ENCODE data around the gene SLC4A1AP.

Gene SLC4A1AP

GRCh38 chr2:27721884-27722485, 58.3 kb downstream of the SLC4A1AP start:
- no peak for DNase-seq

- DNase-seq: peak; percentile 19
These were observed 59.9 kb downstream of the SLC4A1AP start for GRCh38 chr2:27723372-27724144.

DNA sequence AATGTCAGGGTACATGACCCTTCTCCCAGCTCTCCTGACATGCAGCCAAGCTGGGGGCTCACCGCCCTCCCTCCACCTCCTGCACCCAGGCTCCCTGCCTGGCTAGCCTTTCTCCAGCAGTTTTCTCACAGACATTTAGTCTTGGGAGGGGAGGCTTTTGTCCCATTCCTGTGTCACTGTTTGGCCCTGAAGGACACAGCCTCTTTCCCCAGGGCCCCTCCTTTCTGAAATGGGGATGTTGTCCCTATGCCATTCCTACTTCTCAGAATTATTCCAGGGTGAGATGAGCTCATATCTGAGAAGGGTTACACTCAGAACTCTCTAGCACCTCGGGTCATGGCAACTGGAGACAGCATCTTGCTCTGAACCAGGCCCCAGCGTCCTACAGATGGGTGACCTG, 60.5 kb downstream of the SLC4A1AP start:
- no peak for DNase-seq

- no peak for DNase-seq
These were observed 61.4 kb downstream of the SLC4A1AP start for GRCh38 chr2:27724905-27725701.

DNA sequence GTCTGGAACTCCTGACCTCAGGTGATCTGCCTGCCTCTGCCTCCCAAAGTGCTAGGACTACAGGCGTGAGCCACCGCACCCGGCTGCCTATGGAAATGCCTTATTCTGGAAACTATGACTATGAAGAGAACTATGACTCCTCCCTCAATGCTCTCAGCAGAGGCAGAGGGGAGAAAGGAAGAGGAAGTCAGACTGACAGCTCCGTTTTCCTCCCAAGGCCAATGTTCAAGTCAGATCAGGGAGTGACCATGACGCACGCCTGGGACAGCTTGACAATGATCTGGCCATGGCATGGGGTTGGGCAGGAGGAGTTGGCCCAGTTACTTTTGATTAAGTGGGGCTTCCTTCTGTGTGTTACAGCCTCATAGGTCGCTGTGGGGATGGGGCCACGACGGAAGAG, 63.6 kb downstream of the SLC4A1AP start:
- no peak for DNase-seq

DNA sequence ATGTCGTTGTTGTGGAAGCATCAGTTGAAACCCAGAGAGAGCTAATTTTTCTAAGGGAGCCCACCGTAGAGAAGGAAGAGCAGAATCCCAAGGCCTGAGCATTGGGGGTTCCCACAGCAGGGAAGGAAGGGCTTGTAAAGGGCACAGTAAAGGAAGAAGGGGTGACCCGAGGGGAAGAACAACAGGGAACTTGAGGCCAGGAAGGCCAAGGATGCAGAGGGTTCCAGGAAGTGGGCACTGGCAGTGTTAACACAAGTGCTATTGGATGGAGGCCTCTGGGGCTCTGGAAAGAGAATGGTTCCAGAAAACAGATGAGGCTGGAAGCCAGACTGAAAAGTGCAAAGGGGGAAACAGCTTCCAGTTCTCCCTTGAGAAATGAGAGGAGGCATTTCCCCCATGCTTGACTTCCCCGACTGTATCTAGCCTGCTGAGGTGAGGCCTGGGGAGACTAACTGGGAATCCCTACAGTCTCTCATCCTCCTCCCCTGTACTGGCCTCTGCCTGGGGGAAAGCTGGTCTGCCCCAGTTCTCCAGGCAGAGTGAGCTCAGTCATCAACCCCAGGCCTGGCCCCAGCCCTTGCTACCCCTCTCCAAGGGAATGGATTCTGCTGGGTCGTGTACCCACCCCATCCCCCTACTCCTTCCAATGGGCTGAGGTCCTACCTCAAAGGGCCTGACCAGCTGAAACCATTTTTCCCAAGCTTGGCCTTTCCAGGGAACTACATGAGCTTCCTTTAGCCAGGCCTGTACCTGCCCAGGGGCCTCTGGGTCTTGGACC, 64.6 kb downstream of the SLC4A1AP start:
- DNase-seq: no peak

DNA sequence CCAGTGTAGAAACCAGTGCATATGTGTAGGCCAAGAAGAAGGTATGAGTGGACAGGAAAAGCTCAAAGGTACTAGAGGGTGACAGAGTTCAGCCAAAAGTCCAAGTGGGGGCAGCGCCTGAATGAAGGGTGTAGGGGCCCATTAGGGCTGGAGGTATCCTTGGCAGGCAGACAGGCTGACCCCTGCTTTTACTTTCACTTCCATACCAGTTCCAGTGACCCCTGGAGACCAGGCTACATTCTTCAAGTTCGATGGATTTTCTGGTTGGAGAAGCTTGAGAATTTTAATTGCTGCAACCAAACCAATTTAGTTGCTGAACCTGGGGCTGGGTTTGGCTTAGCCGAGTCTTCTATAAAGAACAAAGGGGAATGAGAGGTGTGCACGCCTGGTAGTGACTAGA, 65.5 kb downstream of the SLC4A1AP start:
- no peak for DNase-seq

GRCh38 chr2:27729614-27730013, 65.9 kb downstream of the SLC4A1AP start:
- no peak for DNase-seq

DNA sequence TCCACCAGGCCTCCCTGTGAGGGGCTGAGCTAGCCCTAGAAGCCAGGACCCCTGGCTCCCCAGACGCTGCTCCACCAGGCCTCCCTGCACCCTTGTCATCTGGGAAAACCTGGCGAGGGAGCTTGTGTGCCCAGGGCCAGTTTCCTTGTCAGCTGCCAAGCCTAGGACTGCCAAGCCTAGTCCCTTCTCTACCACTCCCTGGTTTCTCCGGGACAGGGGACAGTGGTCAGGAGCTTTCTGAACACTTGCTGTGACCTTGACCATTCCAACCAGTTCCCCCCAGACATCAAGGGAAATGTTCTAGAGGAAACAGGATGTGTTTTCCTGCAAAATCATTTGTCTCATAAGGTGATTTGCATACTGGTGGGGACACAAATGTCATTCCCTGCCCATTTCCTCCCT, 66.6 kb downstream of the SLC4A1AP start:
- no peak for DNase-seq

GRCh38 chr2:27730980-27731691, 67.4 kb downstream of the SLC4A1AP start:
- no peak for DNase-seq

GRCh38 chr2:27734305-27734704, 70.6 kb downstream of the SLC4A1AP start:
- no peak for DNase-seq

DNA sequence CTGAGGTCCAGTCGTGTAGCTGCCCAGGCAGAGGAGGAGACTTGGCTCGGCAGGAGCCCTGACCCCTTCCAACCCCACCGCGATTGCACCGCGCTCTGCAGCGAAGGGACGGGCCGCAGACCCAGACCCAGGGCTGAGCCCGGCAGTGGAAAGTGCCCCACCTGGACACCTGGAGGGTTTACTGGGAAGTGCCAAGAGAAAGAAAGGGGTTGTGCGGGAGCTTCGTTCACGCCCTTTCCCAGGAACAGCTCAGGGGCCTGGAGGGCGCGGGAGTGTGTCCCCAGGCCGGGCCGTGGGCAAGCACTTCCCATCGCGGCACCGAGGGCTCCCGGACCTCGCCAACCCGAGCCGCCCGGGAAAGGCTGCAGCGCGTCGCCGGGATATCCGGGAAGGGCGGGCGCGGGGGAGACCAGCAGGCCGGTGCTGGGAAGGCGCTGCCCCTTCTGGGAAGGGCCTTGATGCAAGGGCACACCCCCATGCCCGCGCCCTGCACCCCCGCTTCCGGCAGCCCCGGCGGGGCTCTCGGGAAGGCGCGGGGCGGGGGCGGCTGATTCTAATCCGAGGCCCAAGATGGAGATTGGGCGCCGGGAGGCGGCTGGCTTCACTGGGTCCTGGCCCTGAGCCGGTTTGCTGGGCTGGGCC, 71.7 kb downstream of the SLC4A1AP start:
- DNase-seq: no peak

DNA sequence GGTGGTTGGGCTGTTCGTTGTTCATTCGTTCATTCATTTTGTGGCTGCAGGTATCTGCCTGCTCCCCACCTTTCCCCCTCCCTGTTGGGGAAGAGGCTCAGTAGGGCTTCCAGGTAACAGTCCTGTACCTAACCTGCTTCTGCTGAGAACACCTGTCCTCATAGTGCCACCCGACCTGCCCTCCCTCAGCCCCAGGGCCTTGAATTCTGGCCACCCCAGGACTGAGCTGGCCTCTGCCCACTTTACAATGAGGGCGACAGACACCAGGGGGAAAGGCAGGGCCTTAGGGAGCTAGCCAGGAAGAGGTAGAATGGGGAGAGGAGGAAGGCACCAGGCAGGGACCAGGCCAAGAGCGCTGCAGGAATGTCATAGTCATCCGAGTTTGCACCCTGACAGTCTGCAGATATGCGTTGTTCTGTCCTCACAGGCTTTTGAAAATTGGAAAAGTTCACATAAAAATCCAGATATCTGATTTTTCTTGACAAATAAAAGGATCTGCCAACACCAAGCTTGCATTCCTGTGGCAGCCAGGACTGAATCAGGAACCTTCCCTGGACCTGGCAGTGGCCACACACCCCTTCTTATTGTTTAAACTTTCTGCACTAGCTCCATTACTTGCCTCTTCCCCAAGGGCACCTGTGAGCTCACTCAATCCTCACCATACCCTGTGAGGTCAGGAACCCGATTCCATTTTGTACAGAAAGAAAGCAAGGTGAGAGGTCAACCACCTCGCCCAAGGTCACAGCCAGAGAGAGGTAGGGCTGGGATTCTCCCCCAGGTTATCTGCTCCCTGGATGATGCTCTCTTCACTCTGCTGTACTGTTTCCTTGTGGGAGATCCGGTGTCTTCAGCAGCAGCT, 72.6 kb downstream of the SLC4A1AP start:
- DNase-seq: no peak

- no peak for DNase-seq
These were observed 73.2 kb downstream of the SLC4A1AP start for GRCh38 chr2:27736890-27737204.

DNA sequence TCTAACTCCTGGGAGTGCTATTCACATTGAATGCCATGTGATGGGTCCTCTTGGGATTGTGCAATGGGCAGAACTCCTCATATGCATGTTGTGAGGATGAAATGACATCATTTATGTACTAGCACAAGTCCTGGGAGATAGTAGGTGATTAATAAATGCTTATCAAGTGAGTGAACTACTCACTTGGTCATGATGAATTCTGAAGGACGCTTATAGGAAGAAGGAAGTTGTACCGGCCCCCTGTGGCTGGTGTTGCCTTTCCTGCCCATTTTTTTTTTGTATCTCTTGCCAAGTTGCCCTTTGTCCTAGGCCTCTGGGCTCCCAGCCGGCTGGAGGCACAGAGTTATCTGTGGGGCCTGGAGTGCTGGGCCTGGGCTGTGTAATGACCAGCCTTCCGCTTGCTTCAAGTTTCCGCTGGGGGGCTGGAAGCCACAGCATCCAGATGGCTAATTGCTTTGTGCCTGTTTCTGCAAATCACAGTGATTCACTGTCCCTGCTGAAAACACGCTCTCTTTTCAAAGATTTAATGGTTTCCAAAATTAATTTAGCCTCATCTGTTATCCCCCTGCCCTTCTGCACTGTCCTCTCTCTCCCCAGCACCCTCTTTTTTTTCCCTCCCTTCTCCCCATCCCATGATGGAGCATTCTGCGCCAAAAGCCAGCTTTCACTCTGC, 74.1 kb downstream of the SLC4A1AP start:
- no peak for DNase-seq

GRCh38 chr2:27738349-27739057, 74.8 kb downstream of the SLC4A1AP start:
- DNase-seq: no peak

GRCh38 chr2:27739058-27739373, 75.3 kb downstream of the SLC4A1AP start:
- no peak for DNase-seq

DNA sequence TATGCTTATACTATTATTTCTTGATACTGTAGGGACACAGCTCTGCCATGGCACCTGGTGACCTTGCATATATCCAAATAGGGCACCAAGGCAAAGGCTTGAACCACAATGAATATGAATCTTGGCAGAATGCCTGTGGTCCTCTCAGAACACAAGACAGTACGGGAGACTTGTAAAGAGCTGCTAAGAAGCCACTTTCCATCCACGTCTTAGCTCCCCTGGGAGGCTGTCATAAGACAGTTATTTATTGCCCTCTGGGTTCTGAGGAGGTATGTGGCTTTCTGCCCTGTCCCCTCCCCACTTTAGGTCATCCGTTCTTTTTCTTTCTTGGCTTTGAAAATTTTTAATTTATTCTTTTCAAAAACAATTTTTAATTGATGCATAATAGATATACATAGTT, 78.0 kb downstream of the SLC4A1AP start:
- DNase-seq: no peak

DNA sequence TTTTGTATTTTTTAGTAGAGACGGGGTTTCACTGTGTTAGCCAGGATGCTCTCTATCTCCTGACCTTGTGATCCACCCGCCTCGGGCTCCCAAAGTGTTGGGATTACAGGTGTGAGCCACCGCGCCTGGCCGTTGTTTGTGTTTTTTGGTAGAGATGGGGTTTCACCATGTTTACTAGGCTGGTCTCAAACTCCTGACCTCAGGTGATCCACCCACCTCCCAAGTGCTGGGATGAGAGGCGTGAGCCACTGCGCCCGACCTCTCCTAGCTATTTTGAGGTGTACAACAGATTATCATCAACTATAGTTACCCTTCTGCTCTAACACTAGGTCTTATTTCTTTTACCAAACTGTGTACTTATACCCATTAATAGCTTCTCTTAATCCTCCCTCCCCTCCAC, 78.9 kb downstream of the SLC4A1AP start:
- no peak for DNase-seq

Measured in NCI-H1048 (cell line).